Measurements from ENCODE around the gene ADAMTS9.

GRCh38 chr3:64561325-64561843 is 126.4 kb downstream of the ADAMTS9 start:
- TF ChIP-seq, protein P1, sequence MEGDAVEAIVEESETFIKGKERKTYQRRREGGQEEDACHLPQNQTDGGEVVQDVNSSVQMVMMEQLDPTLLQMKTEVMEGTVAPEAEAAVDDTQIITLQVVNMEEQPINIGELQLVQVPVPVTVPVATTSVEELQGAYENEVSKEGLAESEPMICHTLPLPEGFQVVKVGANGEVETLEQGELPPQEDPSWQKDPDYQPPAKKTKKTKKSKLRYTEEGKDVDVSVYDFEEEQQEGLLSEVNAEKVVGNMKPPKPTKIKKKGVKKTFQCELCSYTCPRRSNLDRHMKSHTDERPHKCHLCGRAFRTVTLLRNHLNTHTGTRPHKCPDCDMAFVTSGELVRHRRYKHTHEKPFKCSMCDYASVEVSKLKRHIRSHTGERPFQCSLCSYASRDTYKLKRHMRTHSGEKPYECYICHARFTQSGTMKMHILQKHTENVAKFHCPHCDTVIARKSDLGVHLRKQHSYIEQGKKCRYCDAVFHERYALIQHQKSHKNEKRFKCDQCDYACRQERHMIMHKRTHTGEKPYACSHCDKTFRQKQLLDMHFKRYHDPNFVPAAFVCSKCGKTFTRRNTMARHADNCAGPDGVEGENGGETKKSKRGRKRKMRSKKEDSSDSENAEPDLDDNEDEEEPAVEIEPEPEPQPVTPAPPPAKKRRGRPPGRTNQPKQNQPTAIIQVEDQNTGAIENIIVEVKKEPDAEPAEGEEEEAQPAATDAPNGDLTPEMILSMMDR (conservative IDR thresholded peaks at IDR 0.05; ENCODE audit: low read depth in 2 of 2): no peak
- TF ChIP-seq POLR2AphosphoS5 (IDR thresholded peaks at IDR 0.05; ENCODE audit: low read depth) (no peak), CREB1 (CRISPR knock-in tag; IDR thresholded peaks at IDR 0.05; ENCODE audit: low read depth) (no peak), EZH2 (IDR thresholded peaks at IDR 0.05; ENCODE audit: low read depth, unreplicated experiment) (no peak), NANOG (IDR thresholded peaks at IDR 0.05; ENCODE audit: borderline replicate concordance) (no peak), EZH2phosphoT487 (IDR thresholded peaks at IDR 0.05; ENCODE audit: unreplicated experiment) (no peak), ETS1 (IDR thresholded peaks at IDR 0.05) (no peak), ZNF114 (CRISPR knock-in tag; IDR thresholded peaks at IDR 0.05) (no peak), ZNF331 (CRISPR knock-in tag; IDR thresholded peaks at IDR 0.05; ENCODE audit: low read depth) (no peak), JUNB (IDR thresholded peaks at IDR 0.05; ENCODE audit: unreplicated experiment) (no peak), STAT1 (IDR thresholded peaks at IDR 0.05; ENCODE audit: unreplicated experiment) (no peak)
- TF ChIP-seq, protein P2, sequence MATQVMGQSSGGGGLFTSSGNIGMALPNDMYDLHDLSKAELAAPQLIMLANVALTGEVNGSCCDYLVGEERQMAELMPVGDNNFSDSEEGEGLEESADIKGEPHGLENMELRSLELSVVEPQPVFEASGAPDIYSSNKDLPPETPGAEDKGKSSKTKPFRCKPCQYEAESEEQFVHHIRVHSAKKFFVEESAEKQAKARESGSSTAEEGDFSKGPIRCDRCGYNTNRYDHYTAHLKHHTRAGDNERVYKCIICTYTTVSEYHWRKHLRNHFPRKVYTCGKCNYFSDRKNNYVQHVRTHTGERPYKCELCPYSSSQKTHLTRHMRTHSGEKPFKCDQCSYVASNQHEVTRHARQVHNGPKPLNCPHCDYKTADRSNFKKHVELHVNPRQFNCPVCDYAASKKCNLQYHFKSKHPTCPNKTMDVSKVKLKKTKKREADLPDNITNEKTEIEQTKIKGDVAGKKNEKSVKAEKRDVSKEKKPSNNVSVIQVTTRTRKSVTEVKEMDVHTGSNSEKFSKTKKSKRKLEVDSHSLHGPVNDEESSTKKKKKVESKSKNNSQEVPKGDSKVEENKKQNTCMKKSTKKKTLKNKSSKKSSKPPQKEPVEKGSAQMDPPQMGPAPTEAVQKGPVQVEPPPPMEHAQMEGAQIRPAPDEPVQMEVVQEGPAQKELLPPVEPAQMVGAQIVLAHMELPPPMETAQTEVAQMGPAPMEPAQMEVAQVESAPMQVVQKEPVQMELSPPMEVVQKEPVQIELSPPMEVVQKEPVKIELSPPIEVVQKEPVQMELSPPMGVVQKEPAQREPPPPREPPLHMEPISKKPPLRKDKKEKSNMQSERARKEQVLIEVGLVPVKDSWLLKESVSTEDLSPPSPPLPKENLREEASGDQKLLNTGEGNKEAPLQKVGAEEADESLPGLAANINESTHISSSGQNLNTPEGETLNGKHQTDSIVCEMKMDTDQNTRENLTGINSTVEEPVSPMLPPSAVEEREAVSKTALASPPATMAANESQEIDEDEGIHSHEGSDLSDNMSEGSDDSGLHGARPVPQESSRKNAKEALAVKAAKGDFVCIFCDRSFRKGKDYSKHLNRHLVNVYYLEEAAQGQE (IDR thresholded peaks at IDR 0.05; ENCODE audit: unreplicated experiment): no peak
- TF ChIP-seq, protein P3, sequence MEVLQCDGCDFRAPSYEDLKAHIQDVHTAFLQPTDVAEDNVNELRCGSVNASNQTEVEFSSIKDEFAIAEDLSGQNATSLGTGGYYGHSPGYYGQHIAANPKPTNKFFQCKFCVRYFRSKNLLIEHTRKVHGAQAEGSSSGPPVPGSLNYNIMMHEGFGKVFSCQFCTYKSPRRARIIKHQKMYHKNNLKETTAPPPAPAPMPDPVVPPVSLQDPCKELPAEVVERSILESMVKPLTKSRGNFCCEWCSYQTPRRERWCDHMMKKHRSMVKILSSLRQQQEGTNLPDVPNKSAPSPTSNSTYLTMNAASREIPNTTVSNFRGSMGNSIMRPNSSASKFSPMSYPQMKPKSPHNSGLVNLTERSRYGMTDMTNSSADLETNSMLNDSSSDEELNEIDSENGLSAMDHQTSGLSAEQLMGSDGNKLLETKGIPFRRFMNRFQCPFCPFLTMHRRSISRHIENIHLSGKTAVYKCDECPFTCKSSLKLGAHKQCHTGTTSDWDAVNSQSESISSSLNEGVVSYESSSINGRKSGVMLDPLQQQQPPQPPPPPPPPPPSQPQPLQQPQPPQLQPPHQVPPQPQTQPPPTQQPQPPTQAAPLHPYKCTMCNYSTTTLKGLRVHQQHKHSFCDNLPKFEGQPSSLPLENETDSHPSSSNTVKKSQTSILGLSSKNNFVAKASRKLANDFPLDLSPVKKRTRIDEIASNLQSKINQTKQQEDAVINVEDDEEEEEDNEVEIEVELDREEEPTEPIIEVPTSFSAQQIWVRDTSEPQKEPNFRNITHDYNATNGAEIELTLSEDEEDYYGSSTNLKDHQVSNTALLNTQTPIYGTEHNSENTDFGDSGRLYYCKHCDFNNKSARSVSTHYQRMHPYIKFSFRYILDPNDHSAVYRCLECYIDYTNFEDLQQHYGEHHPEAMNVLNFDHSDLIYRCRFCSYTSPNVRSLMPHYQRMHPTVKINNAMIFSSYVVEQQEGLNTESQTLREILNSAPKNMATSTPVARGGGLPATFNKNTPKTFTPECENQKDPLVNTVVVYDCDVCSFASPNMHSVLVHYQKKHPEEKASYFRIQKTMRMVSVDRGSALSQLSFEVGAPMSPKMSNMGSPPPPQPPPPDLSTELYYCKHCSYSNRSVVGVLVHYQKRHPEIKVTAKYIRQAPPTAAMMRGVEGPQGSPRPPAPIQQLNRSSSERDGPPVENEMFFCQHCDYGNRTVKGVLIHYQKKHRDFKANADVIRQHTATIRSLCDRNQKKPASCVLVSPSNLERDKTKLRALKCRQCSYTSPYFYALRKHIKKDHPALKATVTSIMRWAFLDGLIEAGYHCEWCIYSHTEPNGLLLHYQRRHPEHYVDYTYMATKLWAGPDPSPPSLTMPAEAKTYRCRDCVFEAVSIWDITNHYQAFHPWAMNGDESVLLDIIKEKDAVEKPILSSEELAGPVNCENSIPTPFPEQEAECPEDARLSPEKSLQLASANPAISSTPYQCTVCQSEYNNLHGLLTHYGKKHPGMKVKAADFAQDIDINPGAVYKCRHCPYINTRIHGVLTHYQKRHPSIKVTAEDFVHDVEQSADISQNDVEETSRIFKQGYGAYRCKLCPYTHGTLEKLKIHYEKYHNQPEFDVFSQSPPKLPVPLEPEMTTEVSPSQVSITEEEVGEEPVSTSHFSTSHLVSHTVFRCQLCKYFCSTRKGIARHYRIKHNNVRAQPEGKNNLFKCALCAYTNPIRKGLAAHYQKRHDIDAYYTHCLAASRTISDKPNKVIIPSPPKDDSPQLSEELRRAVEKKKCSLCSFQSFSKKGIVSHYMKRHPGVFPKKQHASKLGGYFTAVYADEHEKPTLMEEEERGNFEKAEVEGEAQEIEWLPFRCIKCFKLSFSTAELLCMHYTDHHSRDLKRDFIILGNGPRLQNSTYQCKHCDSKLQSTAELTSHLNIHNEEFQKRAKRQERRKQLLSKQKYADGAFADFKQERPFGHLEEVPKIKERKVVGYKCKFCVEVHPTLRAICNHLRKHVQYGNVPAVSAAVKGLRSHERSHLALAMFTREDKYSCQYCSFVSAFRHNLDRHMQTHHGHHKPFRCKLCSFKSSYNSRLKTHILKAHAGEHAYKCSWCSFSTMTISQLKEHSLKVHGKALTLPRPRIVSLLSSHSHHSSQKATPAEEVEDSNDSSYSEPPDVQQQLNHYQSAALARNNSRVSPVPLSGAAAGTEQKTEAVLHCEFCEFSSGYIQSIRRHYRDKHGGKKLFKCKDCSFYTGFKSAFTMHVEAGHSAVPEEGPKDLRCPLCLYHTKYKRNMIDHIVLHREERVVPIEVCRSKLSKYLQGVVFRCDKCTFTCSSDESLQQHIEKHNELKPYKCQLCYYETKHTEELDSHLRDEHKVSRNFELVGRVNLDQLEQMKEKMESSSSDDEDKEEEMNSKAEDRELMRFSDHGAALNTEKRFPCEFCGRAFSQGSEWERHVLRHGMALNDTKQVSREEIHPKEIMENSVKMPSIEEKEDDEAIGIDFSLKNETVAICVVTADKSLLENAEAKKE (CRISPR knock-in tag; IDR thresholded peaks at IDR 0.05): no peak
